ENCODE measurements around the gene PRDM11. TPM values are rescaled to one million over a fixed set of nuclear protein-coding genes. Genes with fewer than 3 reads are reported as not detected.

The PRDM11 gene
- total and polyA plus RNA-seq, 2 of the 8 experiments (the other 6 are each of a cell fraction or from before 2014, with no cell fraction given) = 3.6 to 11.7 TPM

- Histone ChIP-seq H3K56ac (replicated peaks; ENCODE audit: insufficient read length, low read depth, low read length) (no peak overlapping the region), H3K9ac (replicated peaks in 1 of 4; ENCODE audit: extremely low read depth in 1 of 4, low read depth in 3 of 4, low read length in 3 of 4) (no peak overlapping the region), H3K36me3 (ENCODE audit: control insufficient read depth in 2 of 4, insufficient read depth in 4 of 4, low read length in 3 of 4) (no peaks in the 10 kb centered on the region), H2BK120ac (replicated peaks; ENCODE audit: low read depth, low read length) (no peak overlapping the region), H4K8ac (ENCODE audit: extremely low read depth, insufficient read depth, low read length) (no peak overlapping the region), H2AK5ac (ENCODE audit: low read depth, low read length) (no peak overlapping the region), H3K27ac (ENCODE audit: low read depth, low read length) (no peak overlapping the region), H2BK12ac (ENCODE audit: low read depth, low read length) (no peak overlapping the region), H3K14ac (ENCODE audit: insufficient read length) (no peak overlapping the region), H4K20me1 (replicated peaks in 1 of 2; ENCODE audit: control insufficient read depth in 1 of 2, insufficient read depth in 2 of 2, low read length in 2 of 2) (no peaks in the 10 kb centered on the region), H4K5ac (ENCODE audit: insufficient read length, low read depth, low read length) (no peak overlapping the region), H3K18ac (ENCODE audit: extremely low read depth, low read length) (no peak overlapping the region), H3K4ac (replicated peaks; ENCODE audit: insufficient read length, low read depth, low read length) (no peak overlapping the region), H3K4me1 (replicated peaks in 1 of 4; ENCODE audit: control insufficient read depth in 3 of 4, insufficient read depth in 4 of 4, low read length in 3 of 4) (no peaks in the 10 kb centered on the region; a peak in 1 of 7 replicates), H3K4me2 (ENCODE audit: insufficient read depth in 1 of 2, low read depth in 2 of 2, low read length in 2 of 2) (no peak overlapping the region), H3K27me3 (replicated peaks in 1 of 4; ENCODE audit: control insufficient read depth in 3 of 4, extremely low read depth in 1 of 4, insufficient read depth in 3 of 4, low read length in 3 of 4) (no peaks in the 10 kb centered on the region), H2BK5ac (ENCODE audit: low read depth, low read length) (no peak overlapping the region), H2AFZ (ENCODE audit: low read length) (no peak overlapping the region; the same call in 1 of the 2 replicates), H3K79me2 (ENCODE audit: control insufficient read depth in 1 of 2, insufficient read depth in 2 of 2, low read length in 2 of 2) (no peaks in the 10 kb centered on the region), H3K23me2 (ENCODE audit: low read depth, low read length) (no peaks in the 10 kb centered on the region), H3K4me3 (ENCODE audit: extremely low read depth in 1 of 4, insufficient read depth in 2 of 4, low read depth in 3 of 4, low read length in 4 of 4) (no peak overlapping the region), H4K91ac (replicated peaks; ENCODE audit: insufficient read length, low read length) (no peak overlapping the region), H2BK15ac (ENCODE audit: low read length) (no peak overlapping the region), H3K79me1 (ENCODE audit: low read depth, low read length) (no peaks in the 10 kb centered on the region; the same call in 1 of the 2 replicates), H3K9me3 (ENCODE audit: insufficient read depth in 2 of 2, low read depth in 1 of 2, low read length in 1 of 2) (no peaks in the 10 kb centered on the region), H3K23ac (ENCODE audit: insufficient read length) (no peak overlapping the region), H2BK20ac (ENCODE audit: low read length) (no peak overlapping the region)
- 83% methylated on average over 3 of the region's 3 CpGs; no CpG with 5 or more reads in 1 of the 2 experiments for WGBS, 2 experiments (ENCODE audit: extremely low coverage in 1 of 2, insufficient coverage in 1 of 2, insufficient read length in 1 of 2, insufficient replicate concordance in 2 of 2, low coverage in 1 of 2, low lambda C conversion rate in 2 of 2, missing lambda C conversion rate in 1 of 2)
- no peak for TF ChIP-seq BACH1 (IDR thresholded peaks at IDR 0.05; ENCODE audit: low read length)
- TF ChIP-seq ASH2L (IDR thresholded peaks at IDR 0.05; ENCODE audit: low read length) = peak; percentile 6
- no peak for FAIRE-seq
- ChIA-PET POLR2A (ENCODE audit: partially characterized antibody) (interaction anchor here (1.5 kb wide), 1 partner anchor 9 kb away, joined by 5 read pairs; no protein-coding TSS in a partner anchor), CTCF (ENCODE audit: partially characterized antibody) (interaction anchor here (0.9 to 5.5 kb wide), 36 partner anchors 10 to 306 kb away, joined by 3 to 64 read pairs (median 5); partner anchors contain the start of gene SYT13)
- DNase-seq (ENCODE audit: low read depth in 1 of 2, low spot score in 2 of 2) = no peak
These were observed 106.4 kb downstream of the PRDM11 start for GRCh38 chr11:45252877-45253276.

All from H1 (cell line).